GM18499 (cell line): ENCODE results near the gene CPB2.

Source experiments
- ATAC-seq: cut with Tn5 transposase; IDR thresholded peaks from one replicate; pipeline ENCODE4 v1.9.1; 2021; ENCODE audit warnings: moderate number of reproducible peaks; ENCODE audit not compliant: insufficient read depth, unreplicated experiment

CPB2 gene

DNA sequence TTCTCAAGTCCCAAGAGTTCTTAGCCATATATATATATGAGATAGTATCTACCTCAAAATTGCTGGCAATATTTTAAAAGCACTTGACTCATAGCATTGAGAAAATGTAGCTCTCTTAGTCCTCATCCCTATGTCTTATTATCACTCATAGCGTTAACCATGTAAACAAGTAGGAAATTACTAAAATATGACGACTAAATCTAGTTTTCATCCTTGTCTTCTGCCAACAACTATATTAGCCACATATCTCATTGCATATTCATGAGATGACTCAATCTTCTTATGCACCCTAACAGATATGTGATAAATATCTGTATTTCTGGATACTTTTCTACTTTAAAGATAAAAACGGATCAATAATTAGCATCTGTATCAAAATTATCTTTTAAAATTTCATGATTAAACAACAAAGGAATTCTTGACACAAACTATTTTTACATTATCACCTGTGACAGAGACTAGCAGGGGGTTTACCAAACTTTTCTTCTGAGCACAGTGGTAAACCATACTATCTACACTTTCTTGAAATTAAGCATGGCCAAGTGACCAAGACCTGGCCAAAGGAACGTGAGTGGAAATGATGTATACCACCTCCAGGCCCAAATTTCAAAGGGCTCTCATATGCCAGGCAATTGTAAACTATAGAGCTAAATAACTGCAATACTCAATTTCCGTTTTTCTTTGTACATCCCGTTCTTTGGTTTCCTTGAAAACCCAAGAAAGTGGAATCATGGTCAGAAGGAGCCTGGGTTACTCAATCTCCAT lies 98.0 kb downstream of the CPB2 start:
- ATAC-seq, result no peak

DNA sequence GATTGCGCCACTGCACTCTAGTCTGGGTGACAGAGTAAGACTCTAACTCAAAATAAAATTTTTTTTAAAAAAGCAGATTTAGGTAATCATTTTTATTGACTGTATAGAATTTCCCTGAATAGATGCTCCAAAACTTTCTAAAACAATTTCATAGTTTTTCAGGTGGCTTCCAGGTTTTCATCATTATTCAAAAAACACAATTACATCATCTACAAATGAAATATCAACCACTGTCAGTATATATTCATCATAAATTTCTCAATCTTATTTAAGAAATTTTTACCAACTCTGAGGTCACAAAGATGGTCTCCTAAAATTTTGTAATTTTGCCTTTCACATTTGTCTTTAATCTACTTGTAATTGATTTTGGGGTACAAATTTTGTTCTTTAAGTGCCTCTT lies 100.3 kb downstream of the CPB2 start:
- ATAC-seq, result no peak
